ENCODE results near the gene LDAH. TPM values are rescaled to one million over a fixed set of nuclear protein-coding genes. Genes with fewer than 3 reads are reported as not detected.

LDAH gene
- total RNA-seq, 1 donor from 2014 or later, result 15.6 TPM

DNA sequence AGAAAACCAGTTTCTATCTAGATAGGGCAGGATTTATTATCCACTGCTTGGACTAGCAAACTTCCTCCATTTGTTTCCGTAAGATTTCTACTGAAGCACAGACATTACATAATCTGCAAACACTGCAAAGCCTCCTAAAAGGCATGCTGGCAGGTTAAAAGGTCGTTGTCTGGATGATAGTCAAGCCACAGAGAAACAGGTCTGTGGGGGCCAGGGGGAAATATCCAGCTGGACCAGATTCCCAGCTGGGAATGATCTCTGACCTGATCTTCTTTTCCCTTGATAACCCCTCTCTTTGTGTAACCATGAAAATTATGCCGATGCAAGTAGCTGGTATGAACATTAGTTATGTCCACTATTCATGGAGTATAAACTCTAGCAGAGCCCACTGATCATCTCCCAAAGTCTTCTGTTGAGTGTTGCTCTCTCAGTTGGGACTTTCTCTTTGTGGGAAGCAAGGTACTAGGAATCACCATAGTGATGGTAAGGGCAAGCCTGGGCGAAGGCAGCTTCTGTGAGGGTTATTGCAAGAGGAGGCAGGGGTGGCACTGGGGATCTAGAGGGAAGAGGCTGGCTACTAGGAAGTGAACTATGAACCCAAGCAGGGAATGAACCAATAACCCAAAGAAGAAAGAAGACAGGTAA lies 94.7 kb downstream of the LDAH start:
- TF ChIP-seq, protein P1, sequence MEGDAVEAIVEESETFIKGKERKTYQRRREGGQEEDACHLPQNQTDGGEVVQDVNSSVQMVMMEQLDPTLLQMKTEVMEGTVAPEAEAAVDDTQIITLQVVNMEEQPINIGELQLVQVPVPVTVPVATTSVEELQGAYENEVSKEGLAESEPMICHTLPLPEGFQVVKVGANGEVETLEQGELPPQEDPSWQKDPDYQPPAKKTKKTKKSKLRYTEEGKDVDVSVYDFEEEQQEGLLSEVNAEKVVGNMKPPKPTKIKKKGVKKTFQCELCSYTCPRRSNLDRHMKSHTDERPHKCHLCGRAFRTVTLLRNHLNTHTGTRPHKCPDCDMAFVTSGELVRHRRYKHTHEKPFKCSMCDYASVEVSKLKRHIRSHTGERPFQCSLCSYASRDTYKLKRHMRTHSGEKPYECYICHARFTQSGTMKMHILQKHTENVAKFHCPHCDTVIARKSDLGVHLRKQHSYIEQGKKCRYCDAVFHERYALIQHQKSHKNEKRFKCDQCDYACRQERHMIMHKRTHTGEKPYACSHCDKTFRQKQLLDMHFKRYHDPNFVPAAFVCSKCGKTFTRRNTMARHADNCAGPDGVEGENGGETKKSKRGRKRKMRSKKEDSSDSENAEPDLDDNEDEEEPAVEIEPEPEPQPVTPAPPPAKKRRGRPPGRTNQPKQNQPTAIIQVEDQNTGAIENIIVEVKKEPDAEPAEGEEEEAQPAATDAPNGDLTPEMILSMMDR (IDR thresholded peaks at IDR 0.05), result no peak
- Histone ChIP-seq H3K36me3 (no peaks in the 10 kb centered on the region), H3K27ac (peak overlapping the region; percentile 72 to 78), H3K27me3 (no peaks in the 10 kb centered on the region), H3K4me1 (peaks cover 9 to 35% of the 10 kb centered on the region in 2 donors), H3K9me3 (no peaks in the 10 kb centered on the region), H3K4me3 (no peak overlapping the region)
- intact Hi-C loops (cut with DNase I), result no loop called here
- no peak for DNase-seq (ENCODE audit: low spot score in 2 of 2)

DNA sequence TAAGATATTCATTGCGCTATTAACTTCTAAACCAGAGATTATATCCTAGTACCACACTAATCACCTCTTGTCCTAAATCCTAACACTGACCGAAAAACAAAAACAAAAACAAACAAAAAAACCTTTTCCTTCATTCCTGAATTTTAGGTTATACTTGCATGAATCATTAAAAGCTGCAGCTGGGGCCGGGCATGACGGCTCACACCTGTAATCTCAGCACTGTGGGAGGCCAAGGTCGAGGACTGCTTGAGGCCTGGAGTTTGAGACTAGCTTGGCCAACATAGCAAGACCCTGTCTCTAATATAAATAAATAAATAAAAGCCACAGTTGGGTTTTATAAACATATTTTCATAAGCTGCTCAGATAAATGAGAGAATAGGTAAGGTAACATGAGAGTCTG lies 96.0 kb downstream of the LDAH start:
- Histone ChIP-seq H3K27me3 (no peaks in the 10 kb centered on the region), H3K9me3 (no peaks in the 10 kb centered on the region), H3K4me3 (no peak overlapping the region), H3K36me3 (no peaks in the 10 kb centered on the region), H3K4me1 (peaks cover 9 to 40% of the 10 kb centered on the region in 2 donors), H3K27ac (peak overlapping the region in 1 of 2 donors; percentile 78)
- no peak for DNase-seq (ENCODE audit: low spot score in 2 of 2)
- TF ChIP-seq, protein P1 (IDR thresholded peaks at IDR 0.05), result no peak
- intact Hi-C loops (cut with DNase I), result no loop called here

- Histone ChIP-seq H3K27me3 (no peaks in the 10 kb centered on the region), H3K4me3 (no peak overlapping the region), H3K27ac (peak overlapping the region; percentile 84 to 87), H3K9me3 (no peaks in the 10 kb centered on the region), H3K4me1 (peaks cover 9 to 40% of the 10 kb centered on the region in 2 donors), H3K36me3 (no peaks in the 10 kb centered on the region)
- TF ChIP-seq, protein P1 (IDR thresholded peaks at IDR 0.05), result no peak
- DNase-seq (ENCODE audit: low spot score in 2 of 2), result no peak
- intact Hi-C loops (cut with DNase I), result no loop called here
Observed at GRCh38 chr2:20725782-20726181, 97.1 kb downstream of the LDAH start.

- no peaks in the 10 kb centered on the region for H3K27me3 ChIP-seq
- no peak overlapping the region for H3K4me3 ChIP-seq
- intact Hi-C loops (cut with DNase I), result loop anchor here (5.0 kb wide), 2 partner anchors 57 to 318 kb away; partner anchors contain the start of genes APOB and GDF7
- peaks cover 0 to 4% of the 10 kb centered on the region in 2 donors for H3K9me3 ChIP-seq
- DNase-seq (ENCODE audit: low spot score in 2 of 2), result no peak
- no peaks in the 10 kb centered on the region for H3K36me3 ChIP-seq
- peaks cover 9 to 40% of the 10 kb centered on the region in 2 donors for H3K4me1 ChIP-seq
- peak overlapping the region; percentile 84 to 87 for H3K27ac ChIP-seq
- TF ChIP-seq, protein P1 (IDR thresholded peaks at IDR 0.05), result no peak
Observed at GRCh38 chr2:20724500-20725053, 98.3 kb downstream of the LDAH start.

DNA sequence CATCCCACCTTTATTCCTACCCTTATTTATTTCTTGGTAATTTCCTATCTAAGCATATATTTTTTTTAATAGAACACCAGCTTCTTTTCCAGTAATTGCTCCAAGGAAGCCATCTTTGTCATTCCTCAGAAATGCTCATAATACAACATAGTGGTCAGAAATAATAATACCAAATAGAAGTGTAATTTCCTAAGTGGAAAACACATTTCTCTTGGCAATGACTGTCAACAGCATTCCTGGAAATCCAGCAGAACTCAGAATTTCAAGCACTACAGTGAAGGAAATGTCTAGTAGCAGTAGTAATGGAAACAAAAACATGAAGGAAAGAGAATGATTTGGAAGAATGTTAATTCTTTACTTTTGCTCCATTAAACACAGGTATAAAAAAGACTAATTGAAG lies 99.4 kb downstream of the LDAH start:
- no peaks in the 10 kb centered on the region for H3K27me3 ChIP-seq
- no peak for DNase-seq (ENCODE audit: low spot score in 2 of 2)
- TF ChIP-seq, protein P1 (IDR thresholded peaks at IDR 0.05), result no peak
- no peaks in the 10 kb centered on the region for H3K36me3 ChIP-seq
- H3K27ac ChIP-seq, result peak overlapping the region; percentile 84 to 87
- intact Hi-C loops (cut with DNase I), result loop anchor here (1.0 to 5.0 kb wide), 4 partner anchors 56 to 319 kb away; partner anchors contain the start of genes APOB and GDF7
- H3K4me1 ChIP-seq, result peaks cover 9 to 39% of the 10 kb centered on the region in 2 donors
- no peak overlapping the region for H3K4me3 ChIP-seq
- peaks cover 0 to 8% of the 10 kb centered on the region in 2 donors for H3K9me3 ChIP-seq
